ENCODE data around the gene FAM76B.

The FAM76B gene

DNA sequence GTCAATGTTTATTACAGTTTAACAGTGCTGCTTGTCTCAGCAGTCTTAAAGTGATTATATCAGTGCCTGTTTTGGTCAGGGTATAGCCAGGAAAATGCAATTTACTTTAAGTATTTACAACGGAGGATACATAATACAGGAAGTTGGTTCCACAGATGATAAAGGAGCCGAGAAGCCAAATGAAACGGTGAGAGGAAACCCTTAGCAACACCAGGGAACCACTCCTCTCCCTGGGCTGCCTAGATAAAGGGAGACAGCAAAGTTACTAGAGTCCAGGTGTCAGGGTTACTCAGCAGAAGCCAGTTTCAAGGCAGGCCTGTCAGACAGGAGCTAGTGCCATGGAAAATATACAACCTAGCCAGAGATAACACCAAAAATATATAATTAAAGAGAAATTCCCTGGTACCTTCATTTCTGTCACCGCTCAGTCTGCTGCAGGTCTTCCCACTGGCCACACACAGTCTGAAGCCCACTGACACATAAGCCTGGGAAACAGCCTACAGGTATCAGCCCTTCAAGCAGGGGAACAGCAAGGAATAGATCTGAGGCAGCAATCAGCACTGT lies 55.5 kb downstream of the FAM76B start:
- in situ Hi-C loops (cut with MboI; ENCODE audit: low sequenced_read_pairs) = no loop called here

- in situ Hi-C loops (cut with MboI; ENCODE audit: low sequenced_read_pairs) = no loop called here
Measured at GRCh38 chr11:95732930-95733602, 56.5 kb downstream of the FAM76B start.

DNA sequence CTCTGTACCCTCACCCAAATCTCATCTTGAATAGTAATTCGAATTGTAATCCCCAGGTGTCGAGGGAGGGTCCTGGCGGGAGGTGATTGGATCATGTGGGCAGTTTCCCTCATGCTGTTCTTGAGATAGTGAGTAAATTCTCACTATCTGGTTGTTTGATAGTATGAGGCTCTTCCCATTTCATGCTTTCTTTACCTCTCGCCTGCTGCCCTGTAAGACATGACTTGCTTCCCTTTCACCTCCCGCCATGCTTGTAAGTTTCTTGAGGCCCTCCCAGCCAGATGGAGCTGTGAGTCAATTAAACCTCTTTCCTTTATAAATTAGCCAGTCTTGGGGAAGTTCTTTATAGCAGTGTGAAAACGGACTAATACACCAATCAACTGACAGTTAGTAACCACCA lies 60.1 kb downstream of the FAM76B start:
- in situ Hi-C loops (cut with MboI; ENCODE audit: low sequenced_read_pairs) = no loop called here

- in situ Hi-C loops (cut with MboI; ENCODE audit: low sequenced_read_pairs) = no loop called here
Measured at GRCh38 chr11:95728790-95729189, 60.8 kb downstream of the FAM76B start.

DNA sequence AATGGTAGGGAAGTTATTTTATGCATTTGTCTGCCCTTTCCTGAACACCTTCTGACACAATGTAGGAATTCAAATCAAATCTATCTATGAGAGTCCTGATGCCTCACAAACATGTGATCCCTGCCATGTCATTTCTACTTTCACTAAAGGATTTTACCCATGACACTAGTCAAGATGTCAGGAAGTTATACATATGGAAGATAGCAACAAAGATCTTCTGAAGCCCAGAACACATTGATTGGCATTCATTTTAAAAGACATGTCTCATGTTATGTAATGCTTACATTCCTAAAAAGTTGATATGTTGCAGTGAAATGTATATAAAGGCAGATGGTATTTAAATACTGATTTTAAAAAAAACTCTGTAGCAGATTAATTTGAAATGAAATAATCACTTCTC lies 61.5 kb downstream of the FAM76B start:
- in situ Hi-C loops (cut with MboI; ENCODE audit: low sequenced_read_pairs) = no loop called here

DNA sequence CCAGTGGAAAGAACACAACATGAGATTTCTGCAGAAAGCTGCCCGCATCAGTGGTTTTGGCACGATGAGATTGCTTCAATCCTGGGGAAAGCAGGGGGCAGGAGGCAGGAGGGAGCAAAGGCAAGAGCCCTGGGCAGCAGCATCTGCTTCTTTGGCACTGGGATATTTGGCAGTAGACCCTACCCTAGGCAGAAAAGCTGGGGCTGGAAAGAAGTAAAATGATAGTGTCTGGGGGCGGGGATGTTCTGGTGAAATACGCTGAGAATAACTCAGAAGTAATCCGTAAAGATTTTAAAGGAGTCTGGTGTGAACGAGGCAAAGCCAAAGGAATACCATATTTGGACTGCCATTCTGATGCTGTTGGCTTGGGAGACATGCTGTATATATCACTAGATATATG lies 62.0 kb downstream of the FAM76B start:
- in situ Hi-C loops (cut with MboI; ENCODE audit: low sequenced_read_pairs) = no loop called here

DNA sequence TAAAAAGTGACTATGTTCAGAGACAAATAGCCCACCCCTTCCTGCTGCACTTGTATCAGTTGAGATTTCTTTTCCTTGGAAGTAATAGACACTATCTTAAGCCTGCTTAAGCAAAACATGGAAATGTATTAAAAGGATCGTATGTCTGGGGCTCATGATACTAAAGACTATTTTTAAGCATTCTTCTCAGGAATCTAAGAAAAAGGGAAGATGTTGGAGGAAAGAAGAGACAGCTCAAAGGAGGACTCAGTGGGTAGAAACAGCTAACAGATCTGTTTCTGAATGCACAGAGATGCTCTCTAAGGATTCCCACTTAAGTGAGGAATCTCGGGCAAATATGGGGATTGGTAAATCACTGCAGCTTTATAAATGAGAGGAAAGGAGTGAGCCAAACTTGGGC lies 62.5 kb downstream of the FAM76B start:
- in situ Hi-C loops (cut with MboI; ENCODE audit: low sequenced_read_pairs) = no loop called here

DNA sequence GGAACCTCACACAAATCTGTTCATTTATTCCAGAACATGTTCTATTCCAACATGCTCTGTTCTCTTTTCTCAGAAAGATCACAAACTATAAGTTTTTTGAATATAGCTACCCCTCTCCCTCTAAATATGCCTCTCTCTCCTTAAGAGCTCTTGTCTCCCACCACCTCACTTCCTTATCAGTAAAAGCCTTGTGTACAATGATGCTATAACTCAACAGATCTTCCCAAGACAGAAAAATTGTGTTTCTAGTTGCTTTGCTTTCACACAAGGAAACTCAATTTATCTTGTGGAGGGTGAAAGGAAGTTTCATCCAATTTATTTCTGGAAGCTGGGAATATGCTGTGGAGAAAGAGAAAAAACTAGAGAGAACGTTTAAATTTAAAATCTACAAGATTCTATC lies 64.4 kb downstream of the FAM76B start:
- in situ Hi-C loops (cut with MboI; ENCODE audit: low sequenced_read_pairs) = no loop called here

- in situ Hi-C loops (cut with MboI; ENCODE audit: low sequenced_read_pairs) = no loop called here
Measured at GRCh38 chr11:95723361-95723942, 66.1 kb downstream of the FAM76B start.

DNA sequence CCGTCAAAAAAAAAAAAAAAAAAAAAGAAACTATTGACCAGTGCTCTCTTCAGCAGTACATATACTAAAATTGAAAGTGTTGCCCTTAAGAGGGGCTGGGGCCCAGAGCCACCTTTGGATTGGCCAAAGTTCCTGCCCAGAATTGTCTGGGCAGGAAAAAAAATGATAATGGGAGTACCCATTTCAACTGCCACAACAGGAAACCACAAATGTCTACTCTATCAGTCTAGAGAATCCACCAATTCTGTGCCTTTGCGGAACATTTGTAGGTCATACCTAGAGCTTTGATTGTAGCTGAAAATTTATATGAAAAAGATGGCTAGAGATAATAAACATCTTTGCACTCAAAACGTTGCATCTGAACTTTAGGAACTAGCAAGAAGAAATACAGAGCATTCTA lies 69.4 kb downstream of the FAM76B start:
- in situ Hi-C loops (cut with MboI; ENCODE audit: low sequenced_read_pairs) = no loop called here

Measured in hTERT RPE-1 (cell line).